Stimulated activated naive B cell treated with anti-CD40 and anti-IgM and Interleukin-4, amounts not matched to agents 10 μg/mL and 1 μg/mL and 100 μg/mL, for 72 hours (primary cell): ENCODE measurements around the gene TTC1.
A peak's percentile ranks its signal among the peaks of the same experiment; 100 is the strongest.

ENCODE experiments used
- ATAC-seq, 2 donors: fragments of 150-1000 bp; cut with Tn5 transposase; replicated peaks; 2 replicates each; pipeline ENCODE4 v1.10.0; 2021; ENCODE audit warnings: moderate library complexity in 1 of 2
- DNase-seq: peaks from one replicate; pipeline ENCODE4 v3.0.0; 2021
- H3K27ac Mint-ChIP-seq: one replicate; pipeline ENCODE4 v1.8.0; 2022; ENCODE audit warnings: mild to moderate bottlenecking, mixed read lengths
- H3K27me3 Mint-ChIP-seq, 2 donors: one replicate each; pipeline ENCODE4 v1.8.0; 2022; ENCODE audit warnings: mixed read lengths in 2 of 2
- H3K36me3 Mint-ChIP-seq, 2 donors: one replicate each; pipeline ENCODE4 v1.8.0; 2022; ENCODE audit warnings: mixed read lengths in 2 of 2, mild to moderate bottlenecking in 1 of 2
- H3K4me1 Mint-ChIP-seq, 2 donors: one replicate each; pipeline ENCODE4 v1.8.0; 2022; ENCODE audit warnings: mixed read lengths in 2 of 2, mild to moderate bottlenecking in 1 of 2
- H3K4me3 Mint-ChIP-seq, 2 donors: one replicate each; pipeline ENCODE4 v1.8.0; 2022; ENCODE audit warnings: mild to moderate bottlenecking in 2 of 2, mixed read lengths in 2 of 2, moderate library complexity in 1 of 2
- H3K9me3 Mint-ChIP-seq, 2 donors: one replicate each; pipeline ENCODE4 v1.8.0; 2022; ENCODE audit warnings: mixed read lengths in 2 of 2, mild to moderate bottlenecking in 1 of 2

TTC1 gene

DNA sequence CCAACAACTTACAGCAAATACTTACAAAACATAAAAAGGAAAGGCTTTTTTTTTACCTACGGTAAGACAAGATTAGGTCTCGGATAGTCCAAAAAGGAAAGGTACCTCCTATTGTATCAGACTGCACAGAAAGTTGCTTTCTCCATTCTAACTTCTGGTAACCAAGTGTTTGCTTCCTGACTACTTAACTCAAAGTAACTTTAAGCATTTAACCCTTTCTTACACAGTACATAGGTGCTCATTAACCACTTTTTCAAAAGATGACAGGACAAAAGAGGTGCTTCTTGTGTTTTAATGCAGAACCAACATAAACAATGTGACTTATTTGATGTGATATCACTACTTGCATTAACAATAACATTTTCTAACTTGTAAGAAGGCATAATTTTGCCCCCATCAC is 87.2 kb downstream of the TTC1 start:
- Mint-ChIP-seq H3K4me3 (no peak overlapping the region), H3K4me1 (peaks cover 15 to 39% of the 10 kb centered on the region in 2 donors), H3K36me3 (peaks cover 23 to 32% of the 10 kb centered on the region in 2 donors), H3K27me3 (no peaks in the 10 kb centered on the region), H3K27ac (no peak overlapping the region), H3K9me3 (no peaks in the 10 kb centered on the region)
- DNase-seq (no peak), ATAC-seq (no peak)

DNA sequence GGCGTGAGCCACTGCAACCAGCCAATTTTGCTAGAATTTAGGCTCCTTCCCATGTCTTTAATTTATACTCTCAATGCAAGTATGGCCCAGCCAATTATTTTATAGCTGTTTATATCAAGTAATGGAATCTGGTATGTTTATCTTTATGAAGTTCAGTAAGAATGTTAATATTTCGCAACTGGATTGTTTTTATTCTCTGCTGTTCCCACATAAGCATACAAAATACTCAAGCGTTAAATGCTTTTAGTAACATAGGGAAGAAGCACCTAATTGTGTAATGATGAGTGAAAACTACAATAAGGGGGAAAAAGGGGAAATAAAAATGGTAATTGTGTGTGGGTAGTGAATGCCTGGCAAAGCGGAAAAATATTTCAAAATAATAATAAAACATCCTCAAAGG is 89.1 kb downstream of the TTC1 start:
- Mint-ChIP-seq H3K4me3 (no peak overlapping the region), H3K36me3 (peaks cover 16 to 25% of the 10 kb centered on the region in 2 donors), H3K27ac (peak overlapping the region; percentile 47), H3K27me3 (no peaks in the 10 kb centered on the region), H3K9me3 (no peaks in the 10 kb centered on the region), H3K4me1 (peaks cover 15 to 29% of the 10 kb centered on the region in 2 donors)
- no peak for DNase-seq
- peak; percentile 36 to 39 for ATAC-seq

DNA sequence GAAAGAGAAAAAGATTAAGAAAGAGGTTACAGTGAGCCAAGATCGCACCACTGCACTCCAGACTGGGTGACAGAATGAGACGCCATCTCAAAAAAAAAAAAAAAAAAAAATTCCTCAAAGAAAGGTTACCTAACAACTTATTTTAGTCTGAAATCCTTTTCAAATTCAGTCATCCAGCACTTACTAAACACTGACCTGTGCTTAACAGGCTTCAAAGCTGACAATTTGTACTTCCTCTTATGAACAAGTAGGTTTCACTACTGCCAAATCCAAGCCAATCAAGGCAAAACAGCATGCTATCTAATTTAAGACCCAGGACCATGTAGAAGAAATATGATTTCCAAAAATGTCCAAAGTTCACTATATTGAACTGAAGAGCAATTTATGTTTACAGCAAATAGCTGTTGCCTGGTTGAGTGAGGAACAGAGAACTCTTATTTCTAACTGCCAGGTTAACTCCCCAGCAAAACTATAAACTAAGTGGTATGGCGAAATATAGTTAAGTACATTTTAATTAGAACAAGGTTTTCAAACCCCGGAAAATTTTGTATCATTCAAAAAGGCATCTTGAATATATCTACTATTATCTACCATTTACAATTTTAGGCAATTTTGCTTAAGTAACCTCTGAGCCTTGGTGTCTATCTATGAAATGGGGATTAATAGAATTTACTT is 96.9 kb downstream of the TTC1 start:
- ATAC-seq, result peak; percentile 85 to 94
- Mint-ChIP-seq H3K4me1 (peaks cover 10 to 30% of the 10 kb centered on the region in 2 donors), H3K4me3 (no peak overlapping the region), H3K36me3 (peaks cover 8 to 14% of the 10 kb centered on the region in 2 donors), H3K27ac (no peak overlapping the region), H3K9me3 (no peaks in the 10 kb centered on the region), H3K27me3 (no peaks in the 10 kb centered on the region)
- DNase-seq, result no peak

DNA sequence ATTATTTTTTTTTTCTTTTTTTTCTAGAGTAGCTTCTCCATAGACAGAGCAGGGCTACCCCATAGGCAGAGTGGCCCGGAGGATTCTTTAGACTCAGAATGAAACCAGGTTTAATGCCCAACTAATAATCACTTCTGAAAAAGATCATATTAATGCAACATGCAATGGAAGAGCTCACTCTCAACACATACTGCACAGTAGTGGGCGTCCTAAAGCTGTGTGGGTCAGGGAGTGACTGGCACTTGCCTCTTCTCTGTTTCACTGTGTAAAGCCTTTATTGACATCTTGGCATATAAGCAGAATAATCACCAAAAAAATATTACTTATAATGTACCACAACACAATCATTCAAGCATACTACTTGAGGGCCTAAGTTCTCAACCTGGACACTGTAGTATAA is 99.2 kb downstream of the TTC1 start:
- H3K9me3 Mint-ChIP-seq, result no peaks in the 10 kb centered on the region
- no peak overlapping the region for H3K27ac Mint-ChIP-seq
- ATAC-seq, result no peak
- H3K36me3 Mint-ChIP-seq, result peaks cover 18 to 20% of the 10 kb centered on the region in 2 donors
- H3K4me1 Mint-ChIP-seq, result peaks cover 9 to 30% of the 10 kb centered on the region in 2 donors
- no peak for DNase-seq
- no peaks in the 10 kb centered on the region for H3K27me3 Mint-ChIP-seq
- no peak overlapping the region for H3K4me3 Mint-ChIP-seq
